Measurements from ENCODE around the gene MCOLN1. TPM values are rescaled to one million over a fixed set of nuclear protein-coding genes. Genes with fewer than 3 reads are reported as not detected.

MCOLN1 gene
- total and polyA plus RNA-seq, 9 of the 15 experiments (the other 6 are each of a cell fraction or from before 2014, with no cell fraction given) = 0.25 to 15.4 (median 7.1) TPM

DNA sequence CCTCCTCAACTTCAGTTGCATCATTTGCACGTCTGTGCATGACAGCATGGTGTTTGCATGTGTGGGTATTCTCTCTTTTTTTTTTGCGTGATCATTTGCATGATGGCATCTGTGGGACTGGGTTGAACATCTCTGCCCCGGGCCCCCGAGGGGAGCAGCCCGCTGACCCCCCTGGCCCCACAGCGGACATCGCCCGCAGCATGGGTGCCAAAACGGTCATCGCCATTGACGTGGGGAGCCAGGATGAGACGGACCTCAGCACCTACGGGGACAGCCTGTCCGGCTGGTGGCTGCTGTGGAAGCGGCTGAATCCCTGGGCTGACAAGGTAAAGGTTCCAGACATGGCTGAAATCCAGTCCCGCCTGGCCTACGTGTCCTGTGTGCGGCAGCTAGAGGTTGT is 36.2 kb downstream of the MCOLN1 start (continued):
- TF ChIP-seq RHOXF2B (CRISPR knock-in tag; conservative IDR thresholded peaks at IDR 0.05) = no peak
- no peak for TF ChIP-seq ZNF707 (CRISPR knock-in tag; conservative IDR thresholded peaks at IDR 0.05)

DNA sequence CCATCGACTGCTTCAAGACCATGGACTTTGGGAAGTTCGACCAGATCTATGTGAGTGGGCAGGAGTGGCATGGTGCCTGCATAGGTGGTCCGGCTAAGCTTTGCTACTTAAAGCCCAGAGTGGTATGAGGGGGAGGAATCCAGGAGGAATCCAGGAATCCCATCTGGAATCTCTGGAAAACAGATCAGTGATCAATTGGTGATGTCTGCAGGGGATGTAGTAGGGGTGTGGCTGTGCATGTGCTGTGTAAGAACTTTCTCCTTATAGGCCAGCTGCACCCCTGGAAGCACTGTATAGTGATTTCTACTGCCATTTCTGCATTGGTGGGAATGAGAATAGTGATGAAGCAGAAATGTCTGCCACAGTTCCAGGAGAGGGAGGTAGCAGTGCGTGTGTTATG is 36.7 kb downstream of the MCOLN1 start:
- in situ Hi-C loops (cut with MboI) = no loop called here
- POLR2A ChIA-PET = no interaction called here
- no peaks in the 10 kb centered on the region for H3K79me2 ChIP-seq (ENCODE audit: control insufficient read depth, insufficient read depth, low read length)
- H4K20me1 ChIP-seq (replicated peaks; ENCODE audit: control insufficient read depth, insufficient read depth, low read length) = peaks cover 3% of the 10 kb centered on the region
- no peak overlapping the region for H3K27ac ChIP-seq (ENCODE audit: extremely low read depth, low read depth, low read length)
- H2AFZ ChIP-seq (ENCODE audit: low read depth, low read length) = no peak overlapping the region
- intact Hi-C loops (cut with micrococcal nuclease) = no loop called here
- no peak for ATAC-seq
- no peak overlapping the region for H3K4me2 ChIP-seq (ENCODE audit: insufficient read depth, low read length)
- H3K9ac ChIP-seq (ENCODE audit: insufficient read depth in 1 of 2, low read depth in 2 of 2, low read length in 2 of 2) = no peak overlapping the region
- no peak overlapping the region for H3K4me3 ChIP-seq
- H3K9me1 ChIP-seq (ENCODE audit: control insufficient read depth, insufficient read depth, low read length) = no peaks in the 10 kb centered on the region
- H3K9me3 ChIP-seq (replicated peaks; ENCODE audit: control insufficient read depth, insufficient read depth, low read depth, low read length) = no peaks in the 10 kb centered on the region
- BruUV-seq (replicated peaks) = no TSS peak
- peaks cover 13% of the 10 kb centered on the region; the same call in 1 of the 3 replicates for H3K36me3 ChIP-seq (ENCODE audit: control insufficient read depth, insufficient read depth, low read length)
- H3K4me1 ChIP-seq (replicated peaks in 1 of 2; ENCODE audit: control insufficient read depth in 2 of 2, insufficient read depth in 2 of 2, low read length in 2 of 2) = peaks cover 0 to 25% of the 10 kb centered on the region in 2 experiments; a peak in 2 of 5 replicates
- CTCF ChIA-PET (ENCODE audit: low intra/inter-chr PET ratio) = no interaction called here
- WGBS (ENCODE audit: insufficient coverage, low coverage, missing lambda C conversion rate) = 54% methylated on average over 3 of the region's 4 CpGs
- H3K27me3 ChIP-seq (ENCODE audit: control insufficient read depth in 2 of 2, insufficient read depth in 2 of 2, low read length in 2 of 2) = no peaks in the 10 kb centered on the region; a peak in 1 of 5 replicates
- TF ChIP-seq ZBTB17 (CRISPR knock-in tag; IDR thresholded peaks at IDR 0.05) = peak; percentile 95
- TF ChIP-seq, protein P1, sequence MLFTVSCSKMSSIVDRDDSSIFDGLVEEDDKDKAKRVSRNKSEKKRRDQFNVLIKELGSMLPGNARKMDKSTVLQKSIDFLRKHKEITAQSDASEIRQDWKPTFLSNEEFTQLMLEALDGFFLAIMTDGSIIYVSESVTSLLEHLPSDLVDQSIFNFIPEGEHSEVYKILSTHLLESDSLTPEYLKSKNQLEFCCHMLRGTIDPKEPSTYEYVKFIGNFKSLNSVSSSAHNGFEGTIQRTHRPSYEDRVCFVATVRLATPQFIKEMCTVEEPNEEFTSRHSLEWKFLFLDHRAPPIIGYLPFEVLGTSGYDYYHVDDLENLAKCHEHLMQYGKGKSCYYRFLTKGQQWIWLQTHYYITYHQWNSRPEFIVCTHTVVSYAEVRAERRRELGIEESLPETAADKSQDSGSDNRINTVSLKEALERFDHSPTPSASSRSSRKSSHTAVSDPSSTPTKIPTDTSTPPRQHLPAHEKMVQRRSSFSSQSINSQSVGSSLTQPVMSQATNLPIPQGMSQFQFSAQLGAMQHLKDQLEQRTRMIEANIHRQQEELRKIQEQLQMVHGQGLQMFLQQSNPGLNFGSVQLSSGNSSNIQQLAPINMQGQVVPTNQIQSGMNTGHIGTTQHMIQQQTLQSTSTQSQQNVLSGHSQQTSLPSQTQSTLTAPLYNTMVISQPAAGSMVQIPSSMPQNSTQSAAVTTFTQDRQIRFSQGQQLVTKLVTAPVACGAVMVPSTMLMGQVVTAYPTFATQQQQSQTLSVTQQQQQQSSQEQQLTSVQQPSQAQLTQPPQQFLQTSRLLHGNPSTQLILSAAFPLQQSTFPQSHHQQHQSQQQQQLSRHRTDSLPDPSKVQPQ (CRISPR knock-in tag; IDR thresholded peaks at IDR 0.05; ENCODE audit: borderline replicate concordance) = no peak
- no peak for TF ChIP-seq BRD9 (IDR thresholded peaks at IDR 0.05; ENCODE audit: low read depth, partially characterized antibody)
- TF ChIP-seq, protein P2, sequence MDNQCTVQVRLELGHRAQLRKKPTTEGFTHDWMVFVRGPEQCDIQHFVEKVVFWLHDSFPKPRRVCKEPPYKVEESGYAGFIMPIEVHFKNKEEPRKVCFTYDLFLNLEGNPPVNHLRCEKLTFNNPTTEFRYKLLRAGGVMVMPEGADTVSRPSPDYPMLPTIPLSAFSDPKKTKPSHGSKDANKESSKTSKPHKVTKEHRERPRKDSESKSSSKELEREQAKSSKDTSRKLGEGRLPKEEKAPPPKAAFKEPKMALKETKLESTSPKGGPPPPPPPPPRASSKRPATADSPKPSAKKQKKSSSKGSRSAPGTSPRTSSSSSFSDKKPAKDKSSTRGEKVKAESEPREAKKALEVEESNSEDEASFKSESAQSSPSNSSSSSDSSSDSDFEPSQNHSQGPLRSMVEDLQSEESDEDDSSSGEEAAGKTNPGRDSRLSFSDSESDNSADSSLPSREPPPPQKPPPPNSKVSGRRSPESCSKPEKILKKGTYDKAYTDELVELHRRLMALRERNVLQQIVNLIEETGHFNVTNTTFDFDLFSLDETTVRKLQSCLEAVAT (IDR thresholded peaks at IDR 0.05) = peak in 1 of 2 experiments; percentile 56; a peak in 1 of 4 replicates
- peak; percentile 88 for TF ChIP-seq ZNF23 (CRISPR knock-in tag; IDR thresholded peaks at IDR 0.05)
- no peak for FAIRE-seq
- no peak for DNase-seq (ENCODE audit: extremely low read depth in 1 of 4, low spot score in 3 of 4)

Data from K562 (cell line).